IMR-90 (cell line): ENCODE results near the gene PID1. TPM values are rescaled to one million over a fixed set of nuclear protein-coding genes. Genes with fewer than 3 reads are reported as not detected.

Experiments used
- ATAC-seq: fragments of 200-7000 bp; cut with Tn5 transposase; 2 replicates; pipeline ENCODE4 v1.9.1; 2020; ENCODE audit warnings: low read depth, mild to moderate bottlenecking, moderate library complexity
- BruUV-seq: library from RNA; stranded (reverse); fragments of 400-500 nt; replicated peaks from 2 replicates; lab custom pipeline; 2021; lab: Mats Ljungman, UMichigan
- CTCF ChIA-PET: fragments of 300-600 bp; formaldehyde crosslinking; extraction: SDS; loops from one replicate; lab custom pipeline; 2021; ENCODE audit warnings: antibody characterized with exemption; lab: Yijun Ruan, JAX
- POLR2A ChIA-PET: fragments of 300-600 bp; sonication (Branson Sonifier 250); formaldehyde crosslinking; loops from one replicate; lab custom pipeline; 2022; ENCODE audit warnings: antibody characterized with exemption; ENCODE audit not compliant: unreplicated experiment; lab: Charles Lee
- DNase-seq: peaks from one replicate; pipeline ENCODE4 v3.0.0; 2013
- H2AFZ ChIP-seq: replicated peaks from 2 replicates; pipeline ENCODE3; 2013; ENCODE audit warnings: low read length, mild to moderate bottlenecking; ENCODE audit not compliant: poor library complexity
- H2AK5ac ChIP-seq: 2 replicates; pipeline ENCODE4 v1.6.1; 2013; ENCODE audit warnings: low read depth, low read length, inconsistent platforms
- H2AK9ac ChIP-seq: replicated peaks from 2 replicates; pipeline ENCODE3; 2013; ENCODE audit warnings: mild to moderate bottlenecking, low read depth, low read length, moderate library complexity; ENCODE audit not compliant: poor library complexity
- H2BK120ac ChIP-seq: 2 replicates; pipeline ENCODE4 v1.6.1; 2013; ENCODE audit warnings: low read depth, low read length, inconsistent platforms
- H2BK15ac ChIP-seq: 3 replicates; pipeline ENCODE4 v1.6.1; 2013; ENCODE audit warnings: low read depth, low read length, inconsistent platforms
- H2BK20ac ChIP-seq: 2 replicates; pipeline ENCODE4 v1.6.1; 2013; ENCODE audit warnings: low read depth, mild to moderate bottlenecking, inconsistent platforms, low read length, moderate library complexity
- H2BK5ac ChIP-seq: 2 replicates; pipeline ENCODE4 v1.6.1; 2013; ENCODE audit warnings: mild to moderate bottlenecking, low read depth, low read length, inconsistent platforms; ENCODE audit not compliant: poor library complexity, severe bottlenecking
- H3K14ac ChIP-seq: replicated peaks from 2 replicates; pipeline ENCODE4 v1.6.1; 2013; ENCODE audit warnings: low read depth, low read length, inconsistent platforms
- H3K18ac ChIP-seq: 2 replicates; pipeline ENCODE4 v1.6.1; 2013; ENCODE audit warnings: low read depth, low read length, control low read depth
- H3K23ac ChIP-seq: 2 replicates; pipeline ENCODE4 v1.6.1; 2013; ENCODE audit warnings: low read depth, low read length, inconsistent platforms
- H3K27ac ChIP-seq: 2 replicates; pipeline ENCODE4 v1.5.1; 2013; ENCODE audit warnings: mild to moderate bottlenecking, control low read depth, low read length; ENCODE audit not compliant: insufficient read depth
- H3K27me3 ChIP-seq: 2 replicates; pipeline ENCODE4 v1.6.1; 2013; ENCODE audit warnings: low read length; ENCODE audit not compliant: control insufficient read depth, insufficient read depth
- H3K36me3 ChIP-seq: 2 replicates; pipeline ENCODE4 v1.6.1; 2013; ENCODE audit warnings: low read length, mixed read lengths; ENCODE audit not compliant: control insufficient read depth, insufficient read depth
- H3K4ac ChIP-seq: 2 replicates; pipeline ENCODE4 v1.6.1; 2013; ENCODE audit warnings: low read depth, low read length, inconsistent platforms
- H3K4me1 ChIP-seq: 2 replicates; pipeline ENCODE4 v1.6.1; 2013; ENCODE audit warnings: low read length, mixed read lengths; ENCODE audit not compliant: control insufficient read depth, insufficient read depth
- H3K4me2 ChIP-seq: 2 replicates; pipeline ENCODE4 v1.6.1; 2013; ENCODE audit warnings: low read depth, mild to moderate bottlenecking, control low read depth, low read length, moderate library complexity
- H3K4me3 ChIP-seq: 2 replicates; pipeline ENCODE4 v1.5.1; 2013; ENCODE audit warnings: low read depth, mild to moderate bottlenecking, control low read depth, low read length, moderate library complexity; ENCODE audit not compliant: insufficient read depth
- H3K56ac ChIP-seq: 2 replicates; pipeline ENCODE4 v1.6.1; 2013; ENCODE audit warnings: low read length, inconsistent platforms; ENCODE audit not compliant: insufficient read depth; ENCODE audit errors: extremely low read depth
- H3K79me1 ChIP-seq, 2 experiments: 2 replicates each; pipeline ENCODE4 v1.6.1; 2013; ENCODE audit warnings: low read length in 2 of 2, inconsistent platforms in 1 of 2, low read depth in 1 of 2
- H3K9ac ChIP-seq: 2 replicates; pipeline ENCODE4 v1.6.1; 2013; ENCODE audit warnings: low read depth, low read length, control low read depth
- H3K9me1 ChIP-seq: 2 replicates; pipeline ENCODE4 v1.6.1; 2013; ENCODE audit warnings: low read length, inconsistent platforms; ENCODE audit not compliant: insufficient read depth
- H3K9me3 ChIP-seq: 2 replicates; pipeline ENCODE4 v1.6.1; 2013; ENCODE audit warnings: low read length; ENCODE audit not compliant: control insufficient read depth, insufficient read depth
- H4K20me1 ChIP-seq: 2 replicates; pipeline ENCODE4 v1.6.1; 2013; ENCODE audit warnings: low read length, inconsistent platforms; ENCODE audit not compliant: insufficient read depth
- H4K5ac ChIP-seq: 2 replicates; pipeline ENCODE4 v1.6.1; 2013; ENCODE audit warnings: mild to moderate bottlenecking, low read depth, low read length, control low read depth
- H4K8ac ChIP-seq, 2 experiments: 2 replicates each; pipeline ENCODE4 v1.6.1; 2013; ENCODE audit warnings: low read depth in 2 of 2, low read length in 2 of 2, control low read depth in 1 of 2, inconsistent platforms in 1 of 2
- H4K91ac ChIP-seq: 2 replicates; pipeline ENCODE4 v1.6.1; 2013; ENCODE audit warnings: low read depth, low read length, inconsistent platforms; ENCODE audit not compliant: insufficient read depth
- BHLHE40 ChIP-seq: fragments of 150-350 bp; IDR thresholded peaks from 2 replicates; pipeline ENCODE4 v1.6.1; 2016; ENCODE audit warnings: mild to moderate bottlenecking, low read depth, low read length
- CEBPB ChIP-seq: IDR thresholded peaks from 2 replicates; pipeline ENCODE4 v1.6.1; 2012; ENCODE audit warnings: low read depth, low read length, improper control_type of control experiment
- CHD1 ChIP-seq: IDR thresholded peaks from 2 replicates; pipeline ENCODE4 v1.6.1; 2012; ENCODE audit warnings: low read depth, low read length, improper control_type of control experiment
- FOS ChIP-seq: fragments of 150-350 bp; IDR thresholded peaks from 2 replicates; pipeline ENCODE4 v1.6.1; 2016; ENCODE audit warnings: low read depth, low read length
- MAFK ChIP-seq: IDR thresholded peaks from 2 replicates; pipeline ENCODE4 v1.6.1; 2012; ENCODE audit warnings: low read depth, low read length, improper control_type of control experiment
- MAZ ChIP-seq: IDR thresholded peaks from 2 replicates; pipeline ENCODE4 v1.6.1; 2012; ENCODE audit warnings: low read depth, mild to moderate bottlenecking, low read length, improper control_type of control experiment, moderate library complexity, borderline replicate concordance
- MXI1 ChIP-seq: IDR thresholded peaks from 2 replicates; pipeline ENCODE4 v1.6.1; 2012; ENCODE audit warnings: low read depth, mild to moderate bottlenecking, low read length, moderate library complexity, borderline replicate concordance
- NFE2L2 ChIP-seq: fragments of 150-350 bp; IDR thresholded peaks from 2 replicates; pipeline ENCODE4 v1.6.1; 2016; ENCODE audit warnings: low read depth, mild to moderate bottlenecking, low read length
- POLR2A ChIP-seq: IDR thresholded peaks from 2 replicates; pipeline ENCODE4 v1.6.1; 2012; ENCODE audit warnings: mild to moderate bottlenecking, low read depth, low read length
- RAD21 ChIP-seq: IDR thresholded peaks from 2 replicates; pipeline ENCODE4 v1.6.1; 2012; ENCODE audit warnings: low read length, improper control_type of control experiment
- RCOR1 ChIP-seq: IDR thresholded peaks from 2 replicates; pipeline ENCODE4 v1.6.1; 2012; ENCODE audit warnings: mild to moderate bottlenecking, low read length, improper control_type of control experiment; ENCODE audit not compliant: insufficient replicate concordance
- RFX5 ChIP-seq: IDR thresholded peaks from 2 replicates; pipeline ENCODE4 v1.8.0; 2012; ENCODE audit warnings: low read depth, mild to moderate bottlenecking, low read length, moderate library complexity
- SMC3 ChIP-seq: fragments of 150-350 bp; IDR thresholded peaks from 2 replicates; pipeline ENCODE4 v1.6.1; 2016; ENCODE audit warnings: low read depth, mild to moderate bottlenecking, antibody characterized with exemption, low read length, moderate library complexity
- WGBS, 2 experiments: methylation state at CpG; one replicate each; pipeline versions ENCODE4 v1.1.5 to v1.1.7; 2013; ENCODE audit warnings: missing lambda C conversion rate in 2 of 2; ENCODE audit not compliant: insufficient read length in 1 of 2; ENCODE audit errors: extremely low coverage in 2 of 2; 5-methylcytosine and 5-hydroxymethylcytosine counted together
- dilution Hi-C: fragments of 300-500 bp; cut with HindIII; formaldehyde crosslinking; loops from one replicate; pipeline ENCODE4 v1.14.3; 2018; ENCODE audit warnings: low sequenced_read_pairs; ENCODE audit not compliant: unreplicated experiment
- in situ Hi-C: fragments of 300-500 bp; cut with MboI; formaldehyde crosslinking; loops from 3 replicates; pipeline ENCODE4 v1.14.3; 2019; ENCODE audit warnings: low sequenced_read_pairs, inconsistent platforms, mixed read lengths
- intact Hi-C: fragments of 100-400 bp; cut with micrococcal nuclease; formaldehyde crosslinking; loops from 2 replicates; pipeline ENCODE4 v1.10.0; 2022
- polyA plus RNA-seq, 3 experiments: library from polyadenylated mRNA; depleted of rRNA; stranded (reverse); fragments of >200 nt; gene quantifications; 2 replicates each; pipeline ENCODE4 v1.2.3, GENCODE V29; 2012; ENCODE audit warnings: low replicate concordance in 1 of 3
- total RNA-seq: library from RNA; depleted of rRNA; stranded (reverse); fragments of >200 nt; gene quantifications from 2 replicates; pipeline ENCODE4 v1.2.3, GENCODE V29; 2012
- TF ChIP-seq, protein P1 (sequence below): fragments of 150-350 bp; IDR thresholded peaks from 2 replicates; pipeline ENCODE4 v1.6.1; 2017; ENCODE audit warnings: mild to moderate bottlenecking, antibody characterized with exemption, low read length, low read depth
- TF ChIP-seq, protein P2 (sequence below): fragments of 150-350 bp; IDR thresholded peaks from 2 replicates; pipeline ENCODE4 v1.6.1; 2016; ENCODE audit warnings: low read depth, mild to moderate bottlenecking, low read length, moderate library complexity, borderline replicate concordance
- TF ChIP-seq, protein P3 (sequence below): conservative IDR thresholded peaks from 2 replicates; pipeline ENCODE4 v1.5.1; 2012; ENCODE audit warnings: mild to moderate bottlenecking, low read depth, low read length, improper control_type of control experiment

Gene PID1
- total and polyA plus RNA-seq, 2 of the 4 experiments (the other 2 are of a cell fraction) = 0.90 to 1.9 TPM

DNA sequence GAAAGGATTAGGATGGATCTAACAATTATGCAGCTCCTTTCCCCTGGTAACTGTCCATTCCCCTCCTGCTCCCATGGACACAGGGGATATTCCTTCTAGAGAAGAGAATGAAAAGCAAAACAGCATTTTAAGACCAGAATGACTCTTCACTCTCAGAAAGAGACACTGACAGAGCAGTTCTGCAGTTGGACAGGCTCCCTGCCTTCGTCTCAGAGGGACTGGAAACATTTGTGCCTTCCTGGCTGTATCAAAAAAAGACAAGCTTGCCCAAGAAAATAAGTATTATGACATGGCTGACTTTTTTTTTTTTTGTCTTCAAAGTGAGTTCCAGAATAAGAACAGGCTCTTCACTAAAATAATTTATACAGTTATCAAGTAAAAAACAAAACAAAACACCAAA, 9.5 kb downstream of the PID1 start:
- Histone ChIP-seq H4K91ac (no peak overlapping the region), H4K5ac (no peak overlapping the region), H3K23ac (no peak overlapping the region), H2BK15ac (no peak overlapping the region), H3K79me1 (no peaks in the 10 kb centered on the region), H2AFZ (no peak overlapping the region), H3K9me3 (peaks cover 9% of the 10 kb centered on the region), H3K27me3 (no peaks in the 10 kb centered on the region), H2AK5ac (no peak overlapping the region), H4K8ac (no peak overlapping the region), H3K56ac (no peak overlapping the region), H3K9me1 (no peaks in the 10 kb centered on the region), H3K36me3 (no peaks in the 10 kb centered on the region), H2AK9ac (no peak overlapping the region), H3K18ac (no peak overlapping the region), H3K14ac (no peak overlapping the region), H3K4me3 (no peak overlapping the region), H2BK5ac (no peak overlapping the region), H4K20me1 (no peaks in the 10 kb centered on the region), H3K9ac (no peak overlapping the region), H3K27ac (no peak overlapping the region), H3K4me2 (no peak overlapping the region), H2BK120ac (no peak overlapping the region), H3K4ac (no peak overlapping the region), H2BK20ac (no peak overlapping the region), H3K4me1 (no peaks in the 10 kb centered on the region)
- ChIA-PET POLR2A (no interaction called here), CTCF (interaction anchor here (0.6 kb wide), 1 partner anchor 37 kb away, joined by 6 read pairs; no protein-coding TSS in a partner anchor)
- BruUV-seq = no TSS peak
- WGBS, 2 experiments = no CpG with 5 or more reads among the region's 1 CpG
- in situ Hi-C loops = no loop called here
- TF ChIP-seq MAFK (no peak), BHLHE40 (no peak), FOS (no peak), NFE2L2 (no peak), SMC3 (no peak), RCOR1 (no peak), RAD21 (no peak), CEBPB (no peak), RFX5 (no peak), POLR2A (no peak), MAZ (no peak), CHD1 (no peak), MXI1 (no peak)
- TF ChIP-seq, protein P1, sequence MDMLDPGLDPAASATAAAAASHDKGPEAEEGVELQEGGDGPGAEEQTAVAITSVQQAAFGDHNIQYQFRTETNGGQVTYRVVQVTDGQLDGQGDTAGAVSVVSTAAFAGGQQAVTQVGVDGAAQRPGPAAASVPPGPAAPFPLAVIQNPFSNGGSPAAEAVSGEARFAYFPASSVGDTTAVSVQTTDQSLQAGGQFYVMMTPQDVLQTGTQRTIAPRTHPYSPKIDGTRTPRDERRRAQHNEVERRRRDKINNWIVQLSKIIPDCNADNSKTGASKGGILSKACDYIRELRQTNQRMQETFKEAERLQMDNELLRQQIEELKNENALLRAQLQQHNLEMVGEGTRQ = no peak
- TF ChIP-seq, protein P2, sequence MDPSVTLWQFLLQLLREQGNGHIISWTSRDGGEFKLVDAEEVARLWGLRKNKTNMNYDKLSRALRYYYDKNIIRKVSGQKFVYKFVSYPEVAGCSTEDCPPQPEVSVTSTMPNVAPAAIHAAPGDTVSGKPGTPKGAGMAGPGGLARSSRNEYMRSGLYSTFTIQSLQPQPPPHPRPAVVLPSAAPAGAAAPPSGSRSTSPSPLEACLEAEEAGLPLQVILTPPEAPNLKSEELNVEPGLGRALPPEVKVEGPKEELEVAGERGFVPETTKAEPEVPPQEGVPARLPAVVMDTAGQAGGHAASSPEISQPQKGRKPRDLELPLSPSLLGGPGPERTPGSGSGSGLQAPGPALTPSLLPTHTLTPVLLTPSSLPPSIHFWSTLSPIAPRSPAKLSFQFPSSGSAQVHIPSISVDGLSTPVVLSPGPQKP = no peak
- TF ChIP-seq, protein P3, sequence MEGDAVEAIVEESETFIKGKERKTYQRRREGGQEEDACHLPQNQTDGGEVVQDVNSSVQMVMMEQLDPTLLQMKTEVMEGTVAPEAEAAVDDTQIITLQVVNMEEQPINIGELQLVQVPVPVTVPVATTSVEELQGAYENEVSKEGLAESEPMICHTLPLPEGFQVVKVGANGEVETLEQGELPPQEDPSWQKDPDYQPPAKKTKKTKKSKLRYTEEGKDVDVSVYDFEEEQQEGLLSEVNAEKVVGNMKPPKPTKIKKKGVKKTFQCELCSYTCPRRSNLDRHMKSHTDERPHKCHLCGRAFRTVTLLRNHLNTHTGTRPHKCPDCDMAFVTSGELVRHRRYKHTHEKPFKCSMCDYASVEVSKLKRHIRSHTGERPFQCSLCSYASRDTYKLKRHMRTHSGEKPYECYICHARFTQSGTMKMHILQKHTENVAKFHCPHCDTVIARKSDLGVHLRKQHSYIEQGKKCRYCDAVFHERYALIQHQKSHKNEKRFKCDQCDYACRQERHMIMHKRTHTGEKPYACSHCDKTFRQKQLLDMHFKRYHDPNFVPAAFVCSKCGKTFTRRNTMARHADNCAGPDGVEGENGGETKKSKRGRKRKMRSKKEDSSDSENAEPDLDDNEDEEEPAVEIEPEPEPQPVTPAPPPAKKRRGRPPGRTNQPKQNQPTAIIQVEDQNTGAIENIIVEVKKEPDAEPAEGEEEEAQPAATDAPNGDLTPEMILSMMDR = no peak
- intact Hi-C loops = no loop called here
- DNase-seq (no peak), ATAC-seq (no peak)
- dilution Hi-C loops = no loop called here
